Chondrocyte (in vitro differentiated cells): ENCODE data around the gene EDN1. TPM values are rescaled to one million over a fixed set of nuclear protein-coding genes. Genes with fewer than 3 reads are reported as not detected.

Experiments
- DNase-seq: peaks from one replicate; pipeline ENCODE4 v3.0.0; 2021; ENCODE audit warnings: mixed read lengths, low spot score
- H3K27ac Mint-ChIP-seq: one replicate; pipeline ENCODE4 v1.8.0; 2021; ENCODE audit warnings: mild to moderate bottlenecking, moderate library complexity, mixed read lengths; ENCODE audit not compliant: unreplicated experiment
- H3K27me3 Mint-ChIP-seq: 2 replicates; pipeline ENCODE4 v1.8.0; 2021; ENCODE audit warnings: low read depth, mixed read lengths
- H3K36me3 Mint-ChIP-seq: 2 replicates; pipeline ENCODE4 v1.8.0; 2021; ENCODE audit warnings: low read depth, mixed read lengths
- H3K4me1 Mint-ChIP-seq: 2 replicates; pipeline ENCODE4 v1.8.0; 2021; ENCODE audit warnings: low read depth, mild to moderate bottlenecking, mixed read lengths
- H3K4me3 Mint-ChIP-seq: one replicate; pipeline ENCODE4 v1.8.0; 2021; ENCODE audit warnings: mild to moderate bottlenecking, moderate library complexity, mixed read lengths; ENCODE audit not compliant: unreplicated experiment
- H3K9me3 Mint-ChIP-seq: 2 replicates; pipeline ENCODE4 v1.8.0; 2021; ENCODE audit warnings: low read depth, mixed read lengths
- long read RNA-seq: library from polyadenylated mRNA; stranded (forward); transcript quantifications from one replicate; pipeline ENCODE4 v2.0.0, GENCODE V29; 2021
- total RNA-seq: library from RNA; stranded (reverse); gene quantifications from 3 replicates; pipeline ENCODE4 v1.2.1, GENCODE V29; 2021
- TF ChIP-seq, protein P1 (sequence below): fragments of 200-600 bp; sonication (generic); IDR thresholded peaks from 2 replicates; pipeline ENCODE4 v1.5.0; 2021; ENCODE audit warnings: antibody characterized with exemption, mild to moderate bottlenecking, moderate library complexity

The EDN1 gene
- 10.6 to 17.6 TPM (median 16.9 TPM) in 3 replicates for total RNA-seq
- long read RNA-seq, transcript EDN1-201 (5 exons, 2,033 nt): major isoform, 16 of 21 reads
- long read RNA-seq, partial matches to known transcripts: 0 of 21 reads
- long read RNA-seq, other reads (novel, unspliced or antisense): 5 of 21 reads

GRCh38 chr6:12289933-12290820 lies at the start of gene EDN1:
Gene EDN1 (plus strand): TSS chr6:12290361. CDS start chr6:12290630, 269 bp downstream.
- Mint-ChIP-seq H3K27me3 (no peaks in the 10 kb centered on the region), H3K27ac (peak within 1 kb of the TSS; percentile 94), H3K4me3 (peak within 1 kb of the TSS; percentile 84), H3K9me3 (no peaks in the 10 kb centered on the region), H3K36me3 (peaks cover 10% of the 10 kb centered on the region), H3K4me1 (peaks cover 56% of the 10 kb centered on the region)
- peak; percentile 95 for DNase-seq
- TF ChIP-seq, protein P1, sequence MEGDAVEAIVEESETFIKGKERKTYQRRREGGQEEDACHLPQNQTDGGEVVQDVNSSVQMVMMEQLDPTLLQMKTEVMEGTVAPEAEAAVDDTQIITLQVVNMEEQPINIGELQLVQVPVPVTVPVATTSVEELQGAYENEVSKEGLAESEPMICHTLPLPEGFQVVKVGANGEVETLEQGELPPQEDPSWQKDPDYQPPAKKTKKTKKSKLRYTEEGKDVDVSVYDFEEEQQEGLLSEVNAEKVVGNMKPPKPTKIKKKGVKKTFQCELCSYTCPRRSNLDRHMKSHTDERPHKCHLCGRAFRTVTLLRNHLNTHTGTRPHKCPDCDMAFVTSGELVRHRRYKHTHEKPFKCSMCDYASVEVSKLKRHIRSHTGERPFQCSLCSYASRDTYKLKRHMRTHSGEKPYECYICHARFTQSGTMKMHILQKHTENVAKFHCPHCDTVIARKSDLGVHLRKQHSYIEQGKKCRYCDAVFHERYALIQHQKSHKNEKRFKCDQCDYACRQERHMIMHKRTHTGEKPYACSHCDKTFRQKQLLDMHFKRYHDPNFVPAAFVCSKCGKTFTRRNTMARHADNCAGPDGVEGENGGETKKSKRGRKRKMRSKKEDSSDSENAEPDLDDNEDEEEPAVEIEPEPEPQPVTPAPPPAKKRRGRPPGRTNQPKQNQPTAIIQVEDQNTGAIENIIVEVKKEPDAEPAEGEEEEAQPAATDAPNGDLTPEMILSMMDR: peak; percentile 73

DNA sequence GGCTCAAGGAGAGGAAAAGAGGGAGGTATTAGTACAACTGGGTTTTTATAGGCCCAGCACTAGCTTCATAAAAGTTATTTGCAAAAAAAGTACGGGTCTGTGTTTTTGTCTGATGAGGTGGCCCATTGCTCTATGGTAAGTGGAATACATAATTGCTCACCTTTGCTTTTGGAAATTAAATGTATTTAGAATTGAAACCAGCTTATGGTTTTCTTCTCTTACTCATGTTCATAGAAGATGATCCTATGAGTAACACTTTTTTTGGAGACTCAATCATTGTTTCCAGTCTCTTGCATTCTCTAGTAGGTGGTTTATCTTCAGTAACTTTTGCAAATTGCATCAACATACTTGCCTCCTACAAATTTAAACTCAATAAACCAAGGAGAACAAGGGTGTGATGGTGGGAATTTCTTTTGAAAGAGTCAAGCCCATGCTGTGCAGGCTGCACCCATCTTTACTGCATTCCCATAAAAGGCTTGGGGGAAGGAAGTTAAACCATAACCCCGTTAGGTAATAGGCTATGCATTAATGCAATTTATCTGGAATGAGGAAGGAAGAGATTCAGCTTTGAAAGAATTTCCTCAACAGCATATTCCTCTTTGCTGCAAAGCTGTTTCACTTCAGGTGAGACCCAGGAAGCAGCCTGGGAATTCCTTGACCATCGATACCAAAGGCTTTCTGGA lies 48.5 kb upstream of the EDN1 start:
- Mint-ChIP-seq H3K36me3 (no peaks in the 10 kb centered on the region), H3K9me3 (no peaks in the 10 kb centered on the region), H3K27ac (no peak overlapping the region), H3K27me3 (no peaks in the 10 kb centered on the region), H3K4me3 (no peak overlapping the region), H3K4me1 (peaks cover 7% of the 10 kb centered on the region)
- TF ChIP-seq, protein P1: no peak
- DNase-seq: no peak

GRCh38 chr6:12243169-12243568 lies 47.0 kb upstream of the EDN1 start:
- TF ChIP-seq, protein P1: no peak
- Mint-ChIP-seq H3K27me3 (no peaks in the 10 kb centered on the region), H3K27ac (no peak overlapping the region), H3K4me3 (no peak overlapping the region), H3K36me3 (no peaks in the 10 kb centered on the region), H3K9me3 (no peaks in the 10 kb centered on the region), H3K4me1 (peaks cover 7% of the 10 kb centered on the region)
- DNase-seq: no peak

DNA sequence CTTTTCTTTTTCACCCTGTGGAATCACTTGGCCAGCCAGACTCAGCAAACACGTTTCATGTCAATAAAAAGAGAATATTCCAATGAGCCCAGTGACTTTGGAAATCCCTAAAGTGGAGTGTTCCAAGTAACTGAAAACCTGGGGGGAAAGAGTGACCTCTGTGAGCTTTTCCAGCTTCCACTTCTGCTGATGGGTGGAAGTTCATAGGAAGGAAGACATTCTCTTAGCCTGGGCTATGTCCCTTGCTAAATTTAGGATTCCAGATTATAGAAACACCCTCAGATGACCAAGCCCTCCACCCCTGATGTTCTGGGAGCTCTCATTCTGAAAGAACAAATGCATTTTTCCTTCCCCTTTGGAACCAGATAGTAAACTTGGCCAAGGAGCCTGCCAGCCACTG lies 44.8 kb upstream of the EDN1 start:
- Mint-ChIP-seq H3K4me3 (no peak overlapping the region), H3K27ac (no peak overlapping the region), H3K36me3 (no peaks in the 10 kb centered on the region), H3K4me1 (peaks cover 7% of the 10 kb centered on the region), H3K27me3 (no peaks in the 10 kb centered on the region), H3K9me3 (no peaks in the 10 kb centered on the region)
- no peak for DNase-seq
- TF ChIP-seq, protein P1: no peak
